ENCODE data around the gene DDX4.
"Not testable (repeated sequence)": the region's sequence is repeated elsewhere in the genome, so short reads cannot be mapped to it uniquely, and the experiment has no call there.

The DDX4 gene

DNA sequence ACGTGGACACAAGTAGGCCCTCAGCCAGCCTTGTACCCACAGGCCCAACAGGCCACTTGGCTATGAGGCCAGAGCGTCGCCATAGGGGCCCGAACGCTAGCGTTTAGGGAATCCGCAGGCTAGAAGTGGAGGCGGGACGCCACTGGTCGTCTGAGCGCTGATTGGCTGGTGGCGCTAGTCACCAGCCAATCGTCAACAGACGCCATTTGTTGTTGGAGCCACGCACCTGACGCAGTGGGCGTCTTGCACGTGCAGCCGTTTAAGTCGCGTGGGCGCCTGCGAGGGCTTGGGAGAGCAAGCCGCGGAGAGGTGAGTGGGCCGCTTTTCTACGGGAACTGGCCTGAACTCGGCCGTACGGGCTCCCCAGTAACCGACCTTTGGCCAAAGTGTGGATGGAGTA lies at the start of gene DDX4:
Gene DDX4, plus strand, starts transcription at position 269 of the 400 bp plus-strand sequence. CDS start 903 bp downstream, outside the sequence.
- no peak for DNase-seq

DNA sequence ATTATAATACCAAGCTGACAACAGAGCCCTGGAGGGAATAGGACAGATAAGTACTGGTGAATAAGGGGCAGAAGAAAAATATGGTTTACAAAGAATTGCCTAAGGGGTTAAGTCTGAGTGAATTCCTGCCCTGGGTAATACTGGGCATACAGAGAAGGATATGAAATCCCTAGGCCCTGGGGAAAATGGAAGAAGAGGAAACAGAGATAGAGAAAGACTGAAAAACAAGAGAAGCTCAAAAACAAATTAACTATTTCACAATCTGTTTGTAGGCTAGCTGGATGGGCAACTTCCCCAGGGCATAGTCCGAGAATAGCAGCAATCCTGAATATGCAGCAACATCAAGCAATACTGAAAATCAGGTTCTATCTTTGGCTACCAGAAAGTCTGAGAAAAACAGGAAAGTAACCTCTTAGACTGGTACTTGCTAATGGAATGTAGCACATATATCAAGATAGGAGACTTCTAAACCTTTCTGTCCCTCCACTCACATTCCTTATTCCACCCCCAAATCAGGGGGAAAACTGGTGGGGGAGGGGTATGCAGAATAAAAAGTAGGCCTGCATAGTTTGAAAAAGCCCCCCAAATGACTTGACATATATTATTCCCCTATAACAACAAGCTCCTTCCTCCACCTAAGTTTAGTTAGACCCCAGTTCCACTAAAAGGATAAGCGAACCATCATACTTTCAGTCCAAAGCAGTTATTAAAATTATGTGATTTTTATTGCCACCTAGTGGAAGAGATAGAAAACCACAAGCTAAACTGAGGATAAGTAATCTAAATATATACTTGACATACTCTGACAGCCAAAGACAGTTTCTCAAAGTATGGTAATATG lies 46.4 kb upstream of the DDX4 start:
- DNase-seq: no peak

DNA sequence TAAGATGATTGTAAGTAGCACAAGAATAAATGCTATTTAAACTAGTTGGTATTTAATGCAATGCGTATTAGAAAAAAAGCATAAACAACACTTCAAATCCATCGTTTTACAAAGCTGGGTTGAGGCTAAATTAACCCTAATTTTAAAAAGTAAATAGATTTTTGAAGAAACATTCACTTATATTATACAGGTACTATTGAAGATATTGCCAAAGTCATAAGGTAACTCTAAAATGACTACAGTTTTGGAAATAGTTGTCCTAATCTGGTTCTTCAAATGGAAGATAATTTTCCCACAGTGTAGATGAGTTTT lies 45.8 kb upstream of the DDX4 start:
- no peak for DNase-seq

DNA sequence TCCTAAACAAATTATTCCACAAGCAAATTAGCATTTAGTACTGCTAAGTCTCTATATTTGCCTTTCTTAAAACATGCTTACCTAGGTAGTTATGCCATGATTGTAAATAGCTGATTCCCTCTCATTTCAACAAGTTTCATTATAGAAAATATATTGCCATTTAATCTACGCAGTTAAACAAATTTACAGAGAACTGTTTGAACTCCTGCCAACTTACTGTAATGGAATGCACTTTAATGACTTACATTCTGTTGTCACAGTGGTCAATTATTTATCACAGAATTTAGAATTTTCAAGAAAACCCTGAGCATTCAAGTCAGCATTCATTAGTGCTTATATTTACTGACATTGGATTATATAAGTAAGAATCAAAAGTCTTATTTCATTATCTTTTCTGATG lies 45.4 kb upstream of the DDX4 start:
- DNase-seq: no peak

DNA sequence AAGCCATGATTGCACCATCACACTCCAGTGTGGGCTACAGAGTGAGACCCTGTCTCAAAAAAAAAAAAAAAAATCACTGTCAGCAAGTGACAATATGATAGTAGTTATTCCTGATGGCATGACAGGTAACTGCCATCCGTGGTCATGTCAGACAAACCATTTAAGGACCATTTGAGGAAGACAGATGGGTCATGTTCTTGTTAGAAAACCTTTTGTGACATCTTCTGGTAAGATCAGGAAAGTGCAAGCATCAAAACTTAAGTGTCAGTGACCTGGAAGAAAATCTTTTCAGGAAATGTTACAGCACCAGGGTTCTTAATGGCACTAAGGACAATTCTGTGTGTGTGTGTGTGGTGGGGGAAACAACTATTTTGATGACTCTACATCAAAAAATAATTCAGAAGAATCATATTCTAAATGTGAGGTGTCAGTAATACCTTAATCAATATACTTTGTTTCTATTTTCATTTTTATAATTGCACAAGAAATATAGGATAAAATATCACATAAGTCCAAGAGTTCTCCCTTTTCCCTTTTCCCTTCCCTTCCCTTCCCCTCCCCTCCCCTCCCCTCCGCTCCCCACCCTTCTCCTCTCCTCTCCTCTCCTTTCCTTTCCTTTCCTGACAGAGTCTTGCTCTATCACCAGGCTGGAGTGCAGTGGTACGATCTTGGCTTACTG lies 43.6 kb upstream of the DDX4 start:
- DNase-seq: no peak

DNA sequence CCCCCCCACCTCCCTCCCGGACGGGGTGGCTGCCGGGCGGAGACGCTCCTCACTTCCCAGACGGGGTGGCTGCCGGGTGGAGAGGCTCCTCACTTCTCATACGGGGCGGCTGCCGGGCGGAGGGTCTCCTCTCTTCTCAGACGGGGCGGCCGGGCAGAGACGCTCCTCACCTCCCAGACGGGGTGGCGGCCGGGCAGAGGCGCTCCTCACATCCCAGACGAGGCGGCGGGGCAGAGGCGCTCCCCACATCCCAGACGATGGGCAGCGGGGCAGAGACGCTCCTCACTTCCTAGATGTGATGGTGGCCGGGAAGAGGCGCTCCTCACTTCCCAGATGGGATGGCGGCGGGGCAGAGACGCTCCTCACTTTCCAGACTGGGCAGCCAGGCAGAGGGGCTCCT lies 41.2 kb upstream of the DDX4 start:
- not testable (repeated sequence) for DNase-seq

DNA sequence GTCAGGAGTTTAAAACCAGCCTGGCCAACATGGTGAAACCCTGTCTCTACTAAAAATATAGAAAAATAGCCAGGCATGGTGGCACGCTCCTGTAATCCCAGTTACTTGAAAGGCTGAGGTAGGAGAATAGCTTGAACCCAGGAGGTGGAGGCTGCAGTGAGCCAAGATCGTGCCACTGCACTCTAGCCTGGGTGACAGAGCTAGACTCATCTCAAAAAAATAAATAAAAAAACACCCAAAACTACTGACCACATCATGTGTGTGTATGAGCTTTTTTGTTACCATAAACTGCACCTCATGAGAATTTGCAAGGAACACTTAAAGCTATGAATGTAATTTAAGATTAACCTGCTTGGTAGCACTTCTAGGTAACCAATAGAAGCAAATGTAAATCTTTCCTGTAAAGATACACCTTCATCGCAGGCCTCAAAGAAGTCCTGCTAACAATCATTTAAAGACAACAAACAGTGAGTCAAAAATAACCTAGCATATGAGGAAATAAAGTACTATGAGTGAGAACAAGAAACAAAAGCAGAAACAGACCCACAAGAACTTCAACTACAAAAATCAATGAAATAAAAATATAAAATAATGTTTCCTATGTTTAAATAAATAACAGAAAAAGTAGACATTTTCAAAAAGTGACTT lies 38.7 kb upstream of the DDX4 start:
- no peak for DNase-seq

DNA sequence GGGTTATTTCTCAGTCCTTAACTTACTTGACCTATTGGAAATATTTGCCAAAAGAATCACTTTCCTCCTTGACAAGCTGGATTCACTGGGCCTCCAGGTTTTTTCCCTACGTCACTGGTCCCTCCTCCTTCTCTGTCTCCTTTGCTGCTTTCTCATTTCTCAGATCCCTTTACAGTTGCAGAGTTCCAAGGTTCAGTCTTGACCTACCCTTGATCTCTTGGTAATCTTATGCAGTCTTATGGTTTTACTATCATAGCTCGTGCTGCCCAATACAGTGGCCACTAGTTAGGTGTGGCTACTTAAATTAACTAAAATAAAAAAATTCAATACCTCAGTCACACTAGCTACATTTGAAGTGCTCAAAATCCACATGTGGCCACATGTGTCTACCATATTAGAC lies 37.1 kb upstream of the DDX4 start:
- DNase-seq: no peak

DNA sequence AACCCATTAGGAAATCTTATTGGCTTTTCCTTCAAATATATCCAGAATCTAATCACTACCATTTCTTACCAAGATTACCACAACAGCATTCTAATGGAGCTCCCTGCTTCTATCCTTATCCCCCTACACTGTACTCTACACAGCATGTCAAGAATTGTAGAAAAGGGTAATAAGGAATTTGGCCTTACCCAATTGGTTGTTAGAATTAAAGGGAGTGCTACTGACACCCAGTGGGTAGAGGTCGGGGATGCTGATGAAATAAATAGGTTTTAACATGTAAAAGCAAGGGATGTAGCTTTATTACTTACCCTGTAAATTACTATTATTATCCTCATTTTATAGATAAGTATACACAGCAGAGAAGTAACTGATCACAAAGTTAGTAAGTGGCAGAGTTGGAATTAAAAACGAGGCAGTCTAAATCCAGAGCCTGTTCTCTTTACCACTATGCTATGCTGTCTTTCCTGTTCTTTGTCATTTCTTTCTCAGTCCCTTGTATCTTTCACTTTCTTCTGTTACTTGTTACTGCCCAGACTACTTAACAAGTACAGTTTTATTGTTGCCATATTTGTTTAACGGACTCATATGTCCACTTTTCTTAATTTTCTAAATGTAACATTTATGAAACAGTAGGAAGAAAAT lies 36.3 kb upstream of the DDX4 start:
- no peak for DNase-seq

DNA sequence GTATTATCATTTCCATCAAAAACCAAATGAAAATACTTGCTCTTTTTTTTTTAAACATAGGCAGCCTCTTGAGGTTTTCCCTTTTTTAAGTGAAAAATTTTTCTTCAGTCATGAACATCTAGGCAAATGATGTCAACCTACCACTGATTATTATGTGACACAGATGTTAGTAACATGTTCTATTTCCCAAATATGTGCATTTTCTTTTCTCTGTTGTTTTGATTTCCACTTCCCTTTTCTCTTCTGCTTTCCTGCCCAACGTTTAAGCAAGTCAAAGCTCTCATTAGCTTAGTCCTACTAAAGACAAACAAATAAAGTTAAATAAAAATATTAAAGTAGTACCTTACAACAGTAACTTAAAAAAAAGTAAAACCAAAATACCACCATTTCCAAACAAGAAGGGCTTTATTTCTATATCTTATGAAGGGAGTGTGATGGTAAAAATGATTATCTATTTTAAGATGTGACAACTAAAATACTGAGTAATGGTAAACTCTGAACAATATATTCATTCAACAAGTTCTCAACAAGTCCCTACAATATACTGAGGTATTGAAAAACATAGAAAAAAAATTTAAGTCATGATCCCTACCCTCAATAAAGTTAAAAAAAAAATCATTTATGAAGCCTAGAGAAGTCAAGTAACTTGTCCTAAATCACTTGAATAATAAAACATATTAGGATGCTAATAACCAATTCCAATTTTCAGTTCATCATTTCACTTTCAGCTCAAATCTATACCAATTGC lies 35.1 kb upstream of the DDX4 start:
- no peak for DNase-seq

DNA sequence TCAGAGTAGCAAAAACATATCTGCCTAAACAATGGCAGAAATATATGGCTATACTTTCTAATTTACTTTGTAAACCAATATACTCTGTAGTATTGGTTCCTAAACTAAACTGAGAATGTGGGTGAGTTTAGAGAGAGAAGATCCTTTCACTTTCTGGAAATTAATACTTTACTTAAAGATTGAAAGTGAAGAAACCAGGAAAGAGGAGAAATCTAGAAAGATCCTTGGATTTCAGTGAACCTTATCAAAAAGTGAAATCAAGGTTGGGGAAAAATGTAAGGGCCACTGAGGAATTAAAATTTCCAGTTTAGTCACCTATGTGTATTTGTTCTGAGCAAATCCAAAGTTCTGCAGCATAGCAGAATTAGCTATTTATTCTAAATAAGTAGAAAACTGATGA lies 31.6 kb upstream of the DDX4 start:
- no peak for DNase-seq

DNA sequence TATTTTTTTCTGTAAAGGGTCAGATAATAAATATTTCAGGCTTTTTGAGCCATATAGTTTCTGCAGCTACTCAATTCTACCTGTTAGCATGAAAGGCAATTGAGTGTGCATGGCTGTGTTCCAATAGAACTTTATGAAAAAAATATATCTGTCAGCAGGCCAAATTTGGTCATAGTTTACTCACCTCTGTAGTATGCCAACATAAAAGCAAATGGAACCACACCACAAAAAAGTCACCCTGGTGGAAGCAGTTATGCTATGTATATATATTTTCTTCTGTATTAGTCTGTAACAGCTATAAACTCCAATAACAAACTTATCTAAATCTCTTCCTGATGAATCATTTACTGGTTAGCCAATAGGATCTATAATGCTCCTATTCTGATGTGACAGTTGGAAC lies 29.1 kb upstream of the DDX4 start:
- no peak for DNase-seq

DNA sequence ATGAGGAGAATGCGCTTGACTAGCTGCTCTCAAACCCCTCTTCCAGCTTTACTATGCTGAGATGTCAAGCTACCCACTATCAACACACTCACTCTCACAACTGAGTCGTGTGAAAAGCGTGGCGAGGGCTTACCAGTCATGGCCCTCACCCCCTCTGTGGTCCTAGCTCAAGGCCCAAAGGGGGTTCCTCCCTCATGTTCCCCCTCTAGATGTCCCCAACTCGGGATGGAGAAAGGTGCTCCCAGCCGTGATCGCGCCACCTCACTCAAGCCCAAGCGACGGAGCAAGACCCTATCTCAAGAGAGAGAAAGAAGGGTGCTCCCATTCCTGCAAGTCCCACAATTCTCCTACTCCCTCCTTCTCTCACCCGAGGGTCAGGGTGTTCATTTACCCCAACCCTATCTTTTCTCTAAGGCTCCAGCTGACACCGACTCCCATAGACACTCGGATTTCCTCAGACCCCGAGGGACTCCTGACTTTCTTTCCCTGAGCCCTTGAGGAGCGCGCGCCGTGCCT lies 26.3 kb upstream of the DDX4 start:
- DNase-seq: no peak

DNA sequence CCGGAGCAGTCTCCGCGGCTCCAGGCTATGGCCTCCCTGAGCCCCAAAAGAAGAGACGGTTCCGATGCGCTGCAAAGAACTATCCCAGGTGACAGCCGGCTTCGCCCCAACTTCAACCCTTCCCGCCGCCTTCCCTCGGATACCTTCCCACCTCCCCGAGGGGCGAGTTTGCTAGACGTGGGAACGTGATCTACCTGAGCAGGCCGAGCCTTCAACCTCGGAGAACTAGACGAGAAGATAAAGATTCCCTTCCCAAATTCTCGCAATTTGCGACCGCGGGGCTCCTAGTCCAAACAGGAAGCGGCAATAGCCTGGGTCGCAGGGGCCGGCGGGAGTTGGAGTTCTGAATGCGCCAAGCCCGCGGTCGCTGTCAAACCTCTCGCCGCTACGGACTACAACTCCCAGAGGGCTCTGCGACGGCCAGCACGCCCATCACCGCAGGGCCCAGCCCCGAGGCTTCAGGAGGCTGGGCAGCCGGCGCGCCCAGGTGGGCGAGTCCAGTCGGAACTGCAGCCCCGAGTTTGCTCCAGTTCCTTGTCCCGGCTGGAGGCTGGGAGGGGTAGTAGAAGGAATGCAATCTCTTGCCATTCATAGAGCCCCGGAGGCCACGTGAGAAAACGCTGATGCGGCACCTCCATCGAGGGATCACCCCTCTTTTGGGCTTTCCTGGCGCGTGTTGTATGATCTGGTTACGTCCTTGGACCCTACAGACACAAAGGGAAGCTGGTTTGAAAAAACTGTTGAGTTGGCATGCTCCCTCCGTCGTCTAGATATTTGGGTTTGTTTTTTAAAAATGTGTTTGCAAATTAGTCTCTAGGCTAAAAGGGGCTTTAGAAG lies 25.6 kb upstream of the DDX4 start, which contains the start of gene SLC38A9:
Gene SLC38A9, minus strand, starts transcription at position 302 of the 837 bp plus-strand sequence. CDS start 14,366 bp downstream, outside the sequence.
- DNase-seq: peak; percentile 89

DNA sequence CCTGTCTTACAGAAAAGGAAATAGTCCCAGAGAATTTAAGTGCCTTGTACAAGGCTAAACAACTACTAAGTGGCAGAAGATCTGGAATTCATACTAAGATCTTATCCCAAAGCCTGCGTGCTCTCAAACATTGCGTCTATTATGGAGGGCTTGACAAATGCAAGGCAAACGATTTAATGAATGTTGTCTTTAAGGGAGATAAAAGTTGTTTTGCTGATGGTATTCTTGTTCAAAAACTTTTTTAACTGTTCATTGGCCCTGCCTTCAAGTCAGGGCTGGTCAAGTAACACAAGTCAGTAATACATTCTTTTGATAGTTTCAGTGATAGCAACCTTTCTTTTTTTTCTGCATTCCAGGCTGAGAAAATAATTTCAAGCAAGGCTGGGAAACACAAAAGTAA lies 24.0 kb upstream of the DDX4 start:
- no peak for DNase-seq

DNA sequence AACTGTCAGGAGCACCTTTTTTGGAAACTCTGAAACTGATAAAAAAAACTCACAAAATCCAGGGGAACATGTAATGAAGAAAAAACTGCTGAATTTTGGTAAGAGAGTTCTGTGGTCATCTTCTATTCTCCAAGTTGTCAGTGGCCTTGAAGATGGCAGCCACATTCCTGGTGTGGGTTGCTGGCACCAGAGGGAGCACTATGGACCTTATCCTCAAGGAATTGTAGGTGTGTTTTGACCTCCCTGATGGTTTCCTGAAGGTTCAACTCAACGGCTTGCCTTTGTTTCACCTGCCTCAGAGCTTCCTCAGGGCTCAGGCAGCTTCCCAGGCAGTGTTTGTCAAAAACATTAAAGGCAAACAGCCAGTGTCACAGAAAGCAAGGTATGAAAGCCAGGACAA lies 23.5 kb upstream of the DDX4 start:
- no peak for DNase-seq

DNA sequence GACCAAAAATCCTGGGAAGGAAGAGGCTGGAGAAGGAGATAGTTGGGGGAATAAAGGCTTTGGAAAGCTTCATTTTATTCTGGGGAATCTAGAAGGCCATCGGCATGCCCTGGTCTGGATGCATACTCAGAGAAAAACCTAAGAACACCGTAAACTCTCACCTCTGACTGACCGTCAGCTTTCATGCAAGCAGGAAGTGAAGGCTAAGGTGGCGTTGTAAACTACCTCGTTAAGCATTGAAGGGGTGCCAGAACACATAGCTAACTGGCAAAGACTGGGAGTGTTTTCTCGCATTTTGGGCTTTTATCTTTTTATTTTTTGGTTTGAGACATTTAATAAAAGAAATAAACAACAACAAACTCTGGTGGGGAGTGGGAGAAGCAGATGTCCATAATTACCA lies 23.1 kb upstream of the DDX4 start:
- DNase-seq: no peak

DNA sequence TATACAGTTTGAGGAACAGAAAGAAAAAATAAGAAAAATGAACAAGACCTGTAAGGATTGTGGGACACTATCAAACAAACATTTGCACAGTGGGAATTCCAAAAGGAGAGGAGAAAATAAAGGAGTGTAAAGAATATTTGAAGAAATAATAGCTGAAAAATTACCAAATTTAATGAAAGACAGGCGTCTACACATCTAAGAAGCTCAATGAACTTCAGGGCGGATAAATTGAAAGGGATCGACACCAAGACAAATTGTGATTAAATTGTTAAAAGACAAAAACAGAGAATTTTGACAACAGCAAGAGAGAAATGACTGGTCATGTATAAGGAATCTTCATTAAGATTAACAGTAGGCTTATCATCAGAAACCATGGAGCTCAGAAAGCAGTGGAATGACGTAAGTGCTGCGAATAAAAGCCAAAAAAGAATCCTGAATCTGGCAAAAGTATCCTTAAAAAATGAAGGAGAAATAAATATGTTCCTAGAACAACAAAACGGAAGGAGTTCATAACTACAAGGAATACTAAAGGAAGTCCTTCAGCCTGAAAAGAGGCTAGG lies 22.3 kb upstream of the DDX4 start:
- no peak for DNase-seq

DNA sequence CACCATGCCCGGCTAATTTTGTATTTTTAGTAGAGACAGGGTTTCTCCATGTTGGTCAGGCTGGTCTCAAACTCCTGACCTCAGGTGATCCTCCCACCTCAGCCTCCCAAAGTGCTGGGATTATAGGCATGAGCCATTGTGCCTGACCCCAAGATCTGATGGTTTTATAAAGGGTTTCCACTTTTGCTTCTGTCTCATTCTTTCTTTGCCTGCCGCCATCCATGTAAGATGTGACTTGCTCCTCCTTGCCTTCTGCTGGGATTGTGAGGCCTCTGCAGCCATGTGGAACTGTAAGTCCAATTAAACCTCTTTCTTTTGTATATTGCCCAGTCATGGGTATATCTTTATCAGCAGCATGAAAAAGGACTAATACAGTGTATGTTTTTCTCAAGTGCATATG lies 18.8 kb upstream of the DDX4 start:
- DNase-seq: not testable (repeated sequence)

DNA sequence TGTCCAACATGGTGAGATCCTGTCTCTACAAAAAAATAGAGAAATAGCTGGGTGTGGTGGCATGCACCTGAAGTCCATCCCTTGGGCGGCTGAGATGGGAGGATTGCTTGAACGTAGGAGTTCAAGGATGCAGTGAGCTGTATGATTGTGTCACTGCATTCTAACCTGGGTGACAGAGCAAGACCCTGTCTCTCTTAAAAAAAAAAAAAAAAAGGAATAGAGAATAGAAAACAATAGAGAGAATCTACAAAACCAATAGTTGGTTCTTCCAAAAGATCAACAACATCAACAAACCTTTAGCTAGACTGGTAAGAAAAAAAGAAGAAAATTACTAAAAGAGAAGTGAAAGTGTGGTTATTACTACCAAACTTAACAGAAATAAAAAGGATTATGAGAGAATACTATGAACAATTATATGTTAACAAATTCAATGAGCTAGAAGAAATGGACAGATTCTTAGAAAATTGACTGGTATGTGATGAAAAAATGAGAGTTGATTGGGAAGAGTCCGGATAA lies 17.6 kb upstream of the DDX4 start:
- no peak for DNase-seq

DNA sequence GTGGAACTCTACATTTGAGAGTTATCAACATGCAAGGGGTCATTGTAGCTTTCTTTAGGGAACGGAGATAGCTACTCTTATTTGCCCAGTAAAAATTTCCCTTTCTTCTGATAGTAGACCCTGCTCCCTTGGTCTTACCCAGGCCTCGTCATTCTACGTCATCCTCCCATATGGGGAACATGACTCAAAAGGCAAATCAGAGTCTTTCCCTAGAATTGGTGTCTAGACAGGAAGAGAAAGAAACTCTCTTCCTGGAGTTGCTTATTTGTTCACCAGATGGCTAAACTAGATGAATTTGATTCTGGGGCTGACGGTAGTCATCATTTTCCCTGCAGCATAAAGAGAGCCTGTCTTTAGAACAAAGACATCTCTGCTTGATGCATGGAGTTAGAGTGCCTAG lies 13.6 kb upstream of the DDX4 start:
- no peak for DNase-seq

Data from CD4-positive, alpha-beta T cell treated with Interleukin-15 for 1 hour (primary cell).